ENCODE results near the gene PLCL2.
"Not testable (repeated sequence)": the region's sequence is repeated elsewhere in the genome, so short reads cannot be mapped to it uniquely, and the experiment has no call there.

PLCL2 gene

GRCh38 chr3:16961621-16962205 is 77.0 kb downstream of the PLCL2 start:
- DNase-seq (ENCODE audit: low read depth) = no peak

- DNase-seq (ENCODE audit: low read depth) = no peak
These were observed 90.3 kb downstream of the PLCL2 start for GRCh38 chr3:16975083-16975482.

- no peak for DNase-seq (ENCODE audit: low read depth)
These were observed 93.6 kb downstream of the PLCL2 start for GRCh38 chr3:16978234-16978920.

GRCh38 chr3:16978921-16979271 is 94.1 kb downstream of the PLCL2 start:
- DNase-seq (ENCODE audit: low read depth) = no peak

- not testable (repeated sequence) for DNase-seq (ENCODE audit: low read depth)
These were observed 95.2 kb downstream of the PLCL2 start for GRCh38 chr3:16979769-16980515.

- not testable (repeated sequence) for DNase-seq (ENCODE audit: low read depth)
These were observed 95.8 kb downstream of the PLCL2 start for GRCh38 chr3:16980526-16980925.

GRCh38 chr3:16982460-16982859 is 97.7 kb downstream of the PLCL2 start:
- DNase-seq (ENCODE audit: low read depth) = no peak

- no peak for DNase-seq (ENCODE audit: low read depth)
These were observed 100.9 kb downstream of the PLCL2 start for GRCh38 chr3:16985608-16986007.

- DNase-seq (ENCODE audit: low read depth) = no peak
These were observed 102.4 kb downstream of the PLCL2 start for GRCh38 chr3:16987141-16987540.

GRCh38 chr3:16990163-16990562 is 105.4 kb downstream of the PLCL2 start:
- no peak for DNase-seq (ENCODE audit: low read depth)

- no peak for DNase-seq (ENCODE audit: low read depth)
These were observed 107.4 kb downstream of the PLCL2 start for GRCh38 chr3:16992198-16992597.

GRCh38 chr3:16993227-16993626 is 108.5 kb downstream of the PLCL2 start:
- peak; percentile 34 for DNase-seq (ENCODE audit: low read depth)

GRCh38 chr3:16994854-16995525 is 110.2 kb downstream of the PLCL2 start:
- DNase-seq (ENCODE audit: low read depth) = no peak

GRCh38 chr3:16995601-16996000 is 110.8 kb downstream of the PLCL2 start:
- no peak for DNase-seq (ENCODE audit: low read depth)

- no peak for DNase-seq (ENCODE audit: low read depth)
These were observed 113.6 kb downstream of the PLCL2 start for GRCh38 chr3:16998236-16998923.

- no peak for DNase-seq (ENCODE audit: low read depth)
These were observed 114.4 kb downstream of the PLCL2 start for GRCh38 chr3:16999161-16999560.

- DNase-seq (ENCODE audit: low read depth) = no peak
These were observed 115.1 kb downstream of the PLCL2 start for GRCh38 chr3:16999871-17000270.

- DNase-seq (ENCODE audit: low read depth) = no peak
These were observed 118.7 kb downstream of the PLCL2 start for GRCh38 chr3:17003457-17003856.

GRCh38 chr3:17006132-17006852 is 121.5 kb downstream of the PLCL2 start:
- DNase-seq (ENCODE audit: low read depth) = no peak

- no peak for DNase-seq (ENCODE audit: low read depth)
These were observed 122.5 kb downstream of the PLCL2 start for GRCh38 chr3:17007284-17007683.

GRCh38 chr3:17009826-17010225 is 125.1 kb downstream of the PLCL2 start:
- DNase-seq (ENCODE audit: low read depth) = no peak

All from HS-5 (cell line).